ENCODE data around the gene SERTM2. TPM values are rescaled to one million over a fixed set of nuclear protein-coding genes. Genes with fewer than 3 reads are reported as not detected.
"Not testable (repeated sequence)": the region's sequence is repeated elsewhere in the genome, so short reads cannot be mapped to it uniquely, and the experiment has no call there.

The SERTM2 gene
- total RNA-seq, 1 experiment from 2014 or later, result 0.17 TPM

DNA sequence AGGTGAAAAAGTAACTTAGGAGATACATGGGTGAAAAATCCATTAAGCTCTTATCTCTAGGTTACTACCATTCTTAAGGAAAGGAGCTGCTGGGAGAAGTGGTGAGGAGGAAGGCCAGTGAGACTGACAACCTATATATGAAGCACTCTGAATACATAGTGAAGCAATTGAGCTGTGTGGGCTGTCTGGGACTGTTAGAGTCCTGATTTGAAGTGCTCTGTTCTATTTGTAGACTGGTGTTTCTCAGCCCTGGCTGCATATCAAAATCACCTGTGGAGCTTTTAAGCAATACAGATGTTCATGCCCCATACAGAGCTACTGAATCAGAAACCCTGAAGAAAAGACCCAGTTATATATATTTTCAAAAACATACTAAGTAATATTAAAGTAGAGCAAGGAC, 3.9 kb downstream of the SERTM2 start:
- DNase-seq, result no peak
- Histone ChIP-seq H3K4me3 (ENCODE audit: insufficient read depth, low read depth, low read length) (no peak overlapping the region), H3K36me3 (replicated peaks; ENCODE audit: control insufficient read depth, insufficient read depth, low read length) (no peaks in the 10 kb centered on the region), H3K27me3 (ENCODE audit: control insufficient read depth, insufficient read depth, low read length) (no peaks in the 10 kb centered on the region)

DNA sequence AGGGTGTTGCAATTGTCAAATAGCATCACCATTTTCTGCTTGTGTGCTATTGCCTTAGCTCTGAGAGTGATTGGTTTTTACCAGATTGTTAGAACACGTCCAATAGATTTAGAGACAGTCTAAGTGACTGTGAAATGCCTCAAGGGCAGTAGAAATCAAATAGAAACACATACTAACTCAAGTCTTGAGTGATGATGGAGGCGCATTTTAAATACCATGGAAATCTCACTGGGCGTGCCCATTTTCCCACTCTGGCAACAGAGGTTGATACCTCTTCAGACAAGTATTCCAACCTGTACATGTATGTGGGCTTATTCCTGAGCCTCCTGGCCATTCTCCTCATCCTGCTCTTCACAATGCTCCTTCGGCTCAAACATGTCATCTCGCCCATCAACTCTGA, 7.2 kb downstream of the SERTM2 start:
- no peaks in the 10 kb centered on the region for H3K27me3 ChIP-seq (ENCODE audit: control insufficient read depth, insufficient read depth, low read length)
- no peak overlapping the region for H3K4me3 ChIP-seq (ENCODE audit: insufficient read depth, low read depth, low read length)
- no peaks in the 10 kb centered on the region for H3K36me3 ChIP-seq (replicated peaks; ENCODE audit: control insufficient read depth, insufficient read depth, low read length)
- no peak for DNase-seq

DNA sequence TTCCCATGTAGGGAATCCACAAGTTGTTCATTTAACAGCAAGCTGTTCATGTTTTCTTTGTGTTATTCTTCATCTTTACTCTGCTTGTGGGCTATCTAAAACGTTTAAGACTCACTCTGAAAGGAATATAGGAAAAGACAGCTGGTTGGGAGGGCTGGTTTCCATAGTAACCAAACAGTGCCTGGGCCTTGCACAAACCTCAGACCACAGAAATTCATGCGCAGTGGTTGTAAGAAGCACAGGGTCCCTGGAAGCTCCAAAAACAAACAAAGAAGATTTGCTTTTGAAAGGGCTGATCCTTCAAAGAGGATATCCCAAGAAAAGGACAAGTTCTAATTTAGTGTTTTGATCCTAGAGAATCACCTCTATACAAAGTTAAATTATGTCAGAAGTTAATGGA, 7.8 kb downstream of the SERTM2 start:
- peak; percentile 23 for DNase-seq
- Histone ChIP-seq H3K4me3 (ENCODE audit: insufficient read depth, low read depth, low read length) (no peak overlapping the region), H3K36me3 (replicated peaks; ENCODE audit: control insufficient read depth, insufficient read depth, low read length) (no peaks in the 10 kb centered on the region), H3K27me3 (ENCODE audit: control insufficient read depth, insufficient read depth, low read length) (no peaks in the 10 kb centered on the region)

DNA sequence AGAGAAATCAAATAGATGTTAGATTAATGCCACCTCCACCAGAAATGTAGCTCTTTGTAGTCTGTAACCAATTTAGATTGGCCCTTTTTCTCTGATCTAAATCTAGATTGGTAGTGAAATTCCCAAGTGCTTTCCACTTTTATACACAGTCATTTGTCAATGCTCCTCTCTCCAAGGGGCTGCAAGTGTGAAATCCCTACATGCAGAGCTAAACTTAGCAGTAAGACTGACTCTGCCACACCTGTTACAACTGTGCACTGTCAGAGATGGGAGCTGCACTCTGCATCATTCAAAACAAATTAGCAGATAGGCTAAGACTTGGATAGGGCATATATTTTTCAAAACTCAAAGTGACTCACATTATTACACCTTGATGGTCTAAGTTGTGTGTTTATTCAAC, 9.1 kb downstream of the SERTM2 start:
- no peak for DNase-seq
- no peaks in the 10 kb centered on the region for H3K27me3 ChIP-seq (ENCODE audit: control insufficient read depth, insufficient read depth, low read length)
- H3K4me3 ChIP-seq (ENCODE audit: insufficient read depth, low read depth, low read length), result no peak overlapping the region
- H3K36me3 ChIP-seq (replicated peaks; ENCODE audit: control insufficient read depth, insufficient read depth, low read length), result no peaks in the 10 kb centered on the region

DNA sequence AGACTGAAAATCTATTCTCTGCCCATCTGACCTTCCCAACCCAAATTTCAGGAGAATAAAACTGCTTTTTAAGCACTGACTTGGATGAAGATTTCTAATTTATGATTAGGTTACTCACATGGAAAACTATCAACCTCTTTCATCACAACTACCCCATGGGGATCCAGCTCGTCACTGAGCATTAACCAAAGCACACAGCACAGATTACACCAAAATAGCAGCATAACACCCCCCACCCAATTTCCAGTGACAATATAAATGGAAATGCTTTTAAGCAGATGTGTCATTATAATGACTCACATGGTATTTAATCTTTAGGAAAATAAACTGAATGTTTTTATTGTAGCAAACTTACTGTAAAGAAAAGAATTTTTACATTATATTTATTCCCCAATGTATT, 9.7 kb downstream of the SERTM2 start:
- DNase-seq, result no peak
- H3K27me3 ChIP-seq (ENCODE audit: control insufficient read depth, insufficient read depth, low read length), result no peaks in the 10 kb centered on the region
- H3K36me3 ChIP-seq (replicated peaks; ENCODE audit: control insufficient read depth, insufficient read depth, low read length), result no peaks in the 10 kb centered on the region
- no peak overlapping the region for H3K4me3 ChIP-seq (ENCODE audit: insufficient read depth, low read depth, low read length)

DNA sequence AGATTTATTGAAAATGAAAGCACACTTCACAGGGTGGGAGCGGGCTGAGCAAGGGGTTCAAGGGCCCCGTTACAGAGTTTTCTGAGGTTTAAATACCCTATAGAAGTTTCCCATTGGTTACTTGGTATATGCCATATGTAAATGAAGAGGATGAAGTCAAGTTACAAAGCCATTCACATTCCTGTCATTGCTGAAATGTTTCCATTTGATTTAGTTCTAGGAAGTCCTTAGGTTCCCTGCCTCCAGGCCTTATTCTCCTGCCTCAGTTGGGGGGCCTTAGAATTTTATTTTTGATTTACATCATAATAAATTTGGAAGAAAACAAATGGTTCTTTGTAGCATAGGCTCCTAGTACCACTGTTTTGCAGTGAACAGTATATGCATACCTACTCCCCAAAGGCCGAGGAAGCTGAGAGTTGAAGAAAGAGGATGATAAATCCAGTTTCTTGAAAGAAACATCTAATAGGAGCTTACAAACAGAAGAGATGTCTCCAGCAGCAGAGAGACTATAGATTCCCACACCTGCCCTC, 31.8 kb downstream of the SERTM2 start:
- no peaks in the 10 kb centered on the region; the same call in 1 of the 2 replicates for H3K36me3 ChIP-seq (replicated peaks; ENCODE audit: control insufficient read depth, insufficient read depth, low read length)
- H3K4me3 ChIP-seq (ENCODE audit: insufficient read depth, low read depth, low read length), result no peak overlapping the region
- H3K27me3 ChIP-seq (ENCODE audit: control insufficient read depth, insufficient read depth, low read length), result no peaks in the 10 kb centered on the region
- DNase-seq, result no peak

DNA sequence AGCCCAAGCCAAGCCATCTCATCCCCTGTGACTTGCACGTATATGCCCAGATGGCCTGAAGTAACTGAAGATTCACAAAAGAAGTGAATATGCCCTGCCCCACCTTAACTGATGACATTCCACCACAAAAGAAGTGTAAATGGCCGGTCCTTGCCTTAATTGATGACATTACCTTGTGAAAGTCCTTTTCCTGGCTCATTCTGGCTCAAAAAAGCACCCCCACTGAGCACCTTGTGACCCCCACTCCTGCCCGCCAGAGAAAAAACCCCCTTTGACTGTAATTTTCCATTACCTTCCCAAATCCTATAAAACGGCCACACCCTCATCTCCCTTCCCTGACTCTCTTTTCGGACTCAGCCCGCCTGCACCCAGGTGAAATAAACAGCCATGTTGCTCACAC, 37.8 kb downstream of the SERTM2 start:
- DNase-seq; H3K27me3 ChIP-seq (ENCODE audit: control insufficient read depth, insufficient read depth, low read length); H3K36me3 ChIP-seq (replicated peaks; ENCODE audit: control insufficient read depth, insufficient read depth, low read length): not testable (repeated sequence)
- peak overlapping the region; percentile 28; the same call in 1 of the 2 replicates for H3K4me3 ChIP-seq (ENCODE audit: insufficient read depth, low read depth, low read length)

DNA sequence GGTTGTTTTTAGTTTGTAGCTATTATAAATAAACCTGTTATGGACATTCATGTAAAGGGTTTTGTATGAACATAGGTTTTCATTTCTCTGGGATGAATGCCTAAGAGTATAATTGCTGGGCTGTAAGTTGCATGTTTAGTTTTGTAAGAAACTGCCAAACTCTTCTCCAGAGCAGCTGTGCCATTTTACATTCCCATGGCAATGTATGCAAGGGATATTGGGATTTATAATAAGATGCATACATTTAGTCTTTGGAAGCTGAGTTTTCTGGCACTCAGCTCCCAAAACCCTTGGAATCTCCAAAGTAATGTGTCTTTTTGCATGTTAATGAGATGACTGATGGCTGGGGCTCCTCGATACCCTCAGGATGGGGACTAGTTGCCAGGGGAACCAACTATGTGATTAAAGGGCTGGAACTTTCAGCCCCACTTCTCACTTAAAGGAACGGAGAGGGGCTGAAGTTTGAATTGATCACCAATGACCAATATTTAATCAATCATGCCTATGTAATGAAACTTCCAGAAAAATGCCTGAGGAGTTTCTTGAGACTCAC, 44.0 kb downstream of the SERTM2 start:
- no peak for DNase-seq

DNA sequence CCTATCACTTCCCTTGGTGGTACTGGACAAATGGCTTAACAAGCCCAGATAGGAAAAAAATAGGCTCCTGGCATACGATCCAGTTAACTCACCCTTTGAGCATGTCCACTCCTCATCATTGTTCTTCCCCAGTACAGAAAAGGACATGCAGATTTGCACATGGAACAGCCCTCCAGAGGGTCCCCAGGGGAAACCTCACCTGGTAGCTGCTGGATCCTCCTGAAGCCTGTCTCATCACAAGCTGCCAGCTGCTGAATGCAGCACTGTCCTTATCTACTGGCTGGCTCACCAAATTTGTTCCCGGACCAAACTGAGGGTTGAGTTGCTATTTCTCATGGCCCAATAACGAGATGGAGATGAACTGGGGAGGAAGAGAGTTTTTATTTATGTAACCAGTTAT, 49.4 kb downstream of the SERTM2 start:
- no peak overlapping the region for H3K4me3 ChIP-seq (ENCODE audit: insufficient read depth, low read depth, low read length)
- DNase-seq, result no peak
- H3K27me3 ChIP-seq (ENCODE audit: control insufficient read depth, insufficient read depth, low read length), result no peaks in the 10 kb centered on the region
- no peaks in the 10 kb centered on the region for H3K36me3 ChIP-seq (replicated peaks; ENCODE audit: control insufficient read depth, insufficient read depth, low read length)

More for the DNA sequence above, 44.0 kb downstream of the SERTM2 start:
- Histone ChIP-seq H3K4me3 (ENCODE audit: insufficient read depth, low read depth, low read length) (no peak overlapping the region), H3K36me3 (replicated peaks; ENCODE audit: control insufficient read depth, insufficient read depth, low read length) (peaks cover 1% of the 10 kb centered on the region; the same call in 1 of the 2 replicates), H3K27me3 (ENCODE audit: control insufficient read depth, insufficient read depth, low read length) (no peaks in the 10 kb centered on the region)

DNA sequence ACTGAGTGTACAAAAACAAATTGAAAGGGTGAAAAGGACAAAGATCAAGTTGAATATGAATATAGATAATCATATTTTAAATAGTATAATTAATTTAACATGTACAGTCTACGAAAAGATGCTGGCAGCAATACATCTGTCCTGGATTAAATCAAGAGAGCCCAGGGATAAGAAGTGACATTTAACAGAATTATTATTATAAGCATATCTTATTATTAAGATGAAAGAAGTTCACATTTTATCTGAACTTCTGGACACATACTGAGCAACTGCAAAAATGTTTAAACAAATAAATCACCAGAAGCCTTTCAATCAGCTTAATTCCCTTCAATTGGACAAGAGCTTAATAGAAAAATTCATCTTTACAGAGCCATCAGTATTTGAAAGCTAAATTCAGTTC, 50.4 kb downstream of the SERTM2 start:
- no peak overlapping the region for H3K4me3 ChIP-seq (ENCODE audit: insufficient read depth, low read depth, low read length)
- no peaks in the 10 kb centered on the region for H3K36me3 ChIP-seq (replicated peaks; ENCODE audit: control insufficient read depth, insufficient read depth, low read length)
- no peaks in the 10 kb centered on the region for H3K27me3 ChIP-seq (ENCODE audit: control insufficient read depth, insufficient read depth, low read length)
- no peak for DNase-seq

DNA sequence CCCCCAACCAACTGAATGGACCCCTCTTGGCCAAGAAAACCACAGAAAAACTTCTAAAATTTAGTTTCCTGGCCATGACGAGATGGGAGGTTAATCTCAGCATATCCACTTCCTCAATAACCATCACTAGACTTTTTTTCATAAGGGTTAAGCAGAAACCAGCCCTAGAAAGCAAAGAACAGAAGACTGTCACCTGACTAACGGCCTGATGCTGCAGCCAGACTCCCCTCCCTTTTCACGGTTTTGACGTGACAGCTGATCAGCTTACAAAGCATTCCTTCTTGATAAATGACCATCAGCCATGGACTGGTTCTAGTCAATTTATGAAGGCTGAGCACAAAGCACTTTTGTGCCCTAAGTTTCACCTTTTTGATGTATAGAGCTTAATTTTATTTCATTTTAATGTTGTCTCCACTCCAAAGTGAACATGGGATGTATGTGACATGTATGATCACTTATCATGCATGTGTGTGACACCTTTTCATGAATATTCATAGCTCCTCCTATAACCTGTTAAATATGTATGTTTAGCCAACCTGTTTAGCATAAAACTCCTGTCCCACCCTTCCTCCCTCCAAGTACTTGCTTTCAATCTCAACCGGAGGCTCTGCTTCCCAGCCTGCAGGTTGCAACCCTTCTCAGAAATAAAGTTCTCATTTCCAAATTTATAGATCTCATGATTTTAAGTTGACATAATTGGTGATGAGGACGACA, 56.3 kb downstream of the SERTM2 start:
- H3K4me3 ChIP-seq (ENCODE audit: insufficient read depth, low read depth, low read length), result no peak overlapping the region
- H3K36me3 ChIP-seq (replicated peaks; ENCODE audit: control insufficient read depth, insufficient read depth, low read length), result no peaks in the 10 kb centered on the region
- DNase-seq, result no peak
- no peaks in the 10 kb centered on the region for H3K27me3 ChIP-seq (ENCODE audit: control insufficient read depth, insufficient read depth, low read length)

DNA sequence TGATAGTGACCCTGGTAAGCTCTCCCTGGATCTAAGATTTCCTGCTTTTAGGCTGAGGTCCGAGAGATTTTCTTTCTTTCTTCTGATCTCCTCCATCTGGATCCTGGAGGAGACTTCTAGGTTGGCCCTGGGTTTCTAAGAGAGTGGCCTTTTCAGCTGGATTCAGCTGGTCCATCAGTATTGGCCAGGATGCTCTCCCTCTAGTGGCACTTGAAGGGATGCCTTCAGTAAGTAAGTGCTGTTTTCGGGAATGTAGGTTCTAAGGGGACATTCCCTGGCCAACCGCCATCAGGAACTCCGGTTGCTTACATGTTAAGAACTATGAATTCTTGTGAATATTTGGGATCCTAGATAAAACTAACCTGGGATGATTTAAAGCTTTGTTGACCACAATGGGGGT, 56.9 kb downstream of the SERTM2 start:
- no peak overlapping the region for H3K4me3 ChIP-seq (ENCODE audit: insufficient read depth, low read depth, low read length)
- no peaks in the 10 kb centered on the region for H3K36me3 ChIP-seq (replicated peaks; ENCODE audit: control insufficient read depth, insufficient read depth, low read length)
- no peaks in the 10 kb centered on the region for H3K27me3 ChIP-seq (ENCODE audit: control insufficient read depth, insufficient read depth, low read length)
- peak; percentile 8 for DNase-seq

DNA sequence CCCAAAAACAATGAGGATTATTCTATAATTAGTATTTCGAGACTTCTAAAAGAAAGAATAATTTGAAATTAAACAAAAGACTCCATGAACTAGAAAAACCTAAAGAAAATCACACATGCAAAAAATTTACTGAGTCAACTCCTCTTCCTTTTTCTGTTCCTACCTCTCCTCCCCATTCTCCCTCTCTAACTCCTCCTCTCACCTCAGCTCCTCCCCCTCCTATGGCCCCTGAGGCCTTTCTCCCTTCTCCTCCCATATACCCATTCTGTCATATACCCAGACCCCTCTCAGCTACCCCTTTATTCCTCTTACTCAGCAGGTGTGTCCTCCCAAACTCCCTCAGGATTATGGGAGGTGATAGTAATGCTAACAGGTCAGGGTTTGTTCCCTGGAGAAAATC, 57.4 kb downstream of the SERTM2 start:
- Histone ChIP-seq H3K4me3 (ENCODE audit: insufficient read depth, low read depth, low read length) (no peak overlapping the region), H3K36me3 (replicated peaks; ENCODE audit: control insufficient read depth, insufficient read depth, low read length) (no peaks in the 10 kb centered on the region), H3K27me3 (ENCODE audit: control insufficient read depth, insufficient read depth, low read length) (no peaks in the 10 kb centered on the region)
- no peak for DNase-seq
